H1 (cell line): Measurements from ENCODE around the gene PCDHA12. TPM values are rescaled to one million over a fixed set of nuclear protein-coding genes. Genes with fewer than 3 reads are reported as not detected.

ENCODE experiments used
- CTCF ChIA-PET: fragments of 300-600 bp; sonication (Branson Sonifier 250); formaldehyde crosslinking; loops from one replicate; lab custom pipeline; 2021; ENCODE audit not compliant: partially characterized antibody; lab: Charles Lee
- POLR2A ChIA-PET: fragments of 300-600 bp; sonication (Branson Sonifier 250); formaldehyde crosslinking; loops from one replicate; lab custom pipeline; 2021; ENCODE audit warnings: inconsistent platforms; ENCODE audit not compliant: partially characterized antibody; lab: Charles Lee
- DNase-seq, 2 experiments: peaks; one replicate each; pipeline versions ENCODE4 v3.0.0 to v3.0.0-alpha.2; 2010 to 2022; ENCODE audit warnings: low spot score in 2 of 2, low read depth in 1 of 2, mixed read lengths in 1 of 2
- FAIRE-seq: peaks from 2 replicates; lab custom pipeline; 2011; peaks lifted over from hg19 to GRCh38; lab: Jason Lieb, UNC
- H2AFZ ChIP-seq: 2 replicates; pipeline ENCODE4 v1.8.1; 2012; ENCODE audit warnings: low read length, inconsistent platforms
- H2AK5ac ChIP-seq: 2 replicates; pipeline ENCODE4 v1.6.1; 2013; ENCODE audit warnings: low read depth, low read length
- H2BK120ac ChIP-seq: replicated peaks from 2 replicates; pipeline ENCODE3; 2013; ENCODE audit warnings: low read depth, low read length, inconsistent platforms
- H2BK12ac ChIP-seq: 2 replicates; pipeline ENCODE4 v1.6.1; 2013; ENCODE audit warnings: low read depth, low read length
- H2BK15ac ChIP-seq: 2 replicates; pipeline ENCODE4 v1.6.1; 2013; ENCODE audit warnings: low read length
- H2BK20ac ChIP-seq: 2 replicates; pipeline ENCODE4 v1.6.1; 2013; ENCODE audit warnings: low read length
- H2BK5ac ChIP-seq: 2 replicates; pipeline ENCODE4 v1.6.1; 2013; ENCODE audit warnings: low read depth, low read length
- H3K14ac ChIP-seq: 2 replicates; pipeline ENCODE4 v1.6.1; 2013; ENCODE audit warnings: inconsistent platforms; ENCODE audit not compliant: insufficient read length
- H3K18ac ChIP-seq: 2 replicates; pipeline ENCODE4 v1.6.1; 2013; ENCODE audit warnings: low read length; ENCODE audit errors: extremely low read depth
- H3K23ac ChIP-seq: 2 replicates; pipeline ENCODE4 v1.6.1; 2013; ENCODE audit warnings: inconsistent platforms; ENCODE audit not compliant: insufficient read length
- H3K23me2 ChIP-seq: 2 replicates; pipeline ENCODE4 v1.6.1; 2013; ENCODE audit warnings: low read depth, low read length
- H3K27ac ChIP-seq: 2 replicates; pipeline ENCODE4 v1.6.1; 2011; ENCODE audit warnings: low read depth, low read length, inconsistent platforms
- H3K27me3 ChIP-seq, 4 experiments: replicated peaks in 1 of 4; 1 replicate in 1 of 4; 2 replicates in 3 of 4; pipeline versions ENCODE4 v1.6.1 to v1.8.1; 2011 to 2013; ENCODE audit warnings: low read length in 3 of 4, mild to moderate bottlenecking in 3 of 4, inconsistent platforms in 2 of 4, mixed read lengths in 2 of 4, moderate library complexity in 1 of 4; ENCODE audit not compliant: control insufficient read depth in 3 of 4, insufficient read depth in 3 of 4; ENCODE audit errors: extremely low read depth in 1 of 4
- H3K36me3 ChIP-seq, 4 experiments: 2 replicates each; pipeline versions ENCODE4 v1.6.1 to v1.8.1; 2011 to 2013; ENCODE audit warnings: mild to moderate bottlenecking in 4 of 4, low read length in 3 of 4, moderate library complexity in 2 of 4, control low read depth in 1 of 4, inconsistent platforms in 1 of 4; ENCODE audit not compliant: insufficient read depth in 4 of 4, control insufficient read depth in 2 of 4
- H3K4ac ChIP-seq: replicated peaks from 2 replicates; pipeline ENCODE3; 2013; ENCODE audit warnings: low read length, low read depth, mixed read lengths, inconsistent platforms; ENCODE audit not compliant: insufficient read length
- H3K4me1 ChIP-seq, 4 experiments: replicated peaks in 1 of 4; 1 replicate in 1 of 4; 2 replicates in 3 of 4; pipeline versions ENCODE4 v1.6.1 to v1.8.1; 2011 to 2013; ENCODE audit warnings: low read length in 3 of 4, inconsistent platforms in 2 of 4, mixed read lengths in 1 of 4; ENCODE audit not compliant: insufficient read depth in 4 of 4, control insufficient read depth in 3 of 4
- H3K4me2 ChIP-seq, 2 experiments: 2 replicates each; pipeline versions ENCODE4 v1.6.1 to v1.8.1; 2011 to 2013; ENCODE audit warnings: low read depth in 2 of 2, low read length in 2 of 2, control low read depth in 1 of 2, inconsistent platforms in 1 of 2, mild to moderate bottlenecking in 1 of 2; ENCODE audit not compliant: insufficient read depth in 1 of 2
- H3K4me3 ChIP-seq, 4 experiments: fragments of 200-600, 300-600 bp in 1 of 4; sonication (generic), shearing (Covaris generic), sonication (Bioruptor Twin) in 1 of 4; 2 replicates each; pipeline versions ENCODE4 v1.5.1 to v1.8.1; 2011 to 2016; ENCODE audit warnings: low read length in 4 of 4, low read depth in 3 of 4, control low read depth in 2 of 4, inconsistent platforms in 2 of 4, mild to moderate bottlenecking in 2 of 4, mixed read lengths in 1 of 4, moderate library complexity in 1 of 4; ENCODE audit not compliant: insufficient read depth in 2 of 4; ENCODE audit errors: extremely low read depth in 1 of 4
- H3K56ac ChIP-seq: replicated peaks from 2 replicates; pipeline ENCODE3; 2013; ENCODE audit warnings: low read depth, mild to moderate bottlenecking, mixed read lengths, low read length, inconsistent platforms; ENCODE audit not compliant: insufficient read length
- H3K79me1 ChIP-seq: 2 replicates; pipeline ENCODE4 v1.6.1; 2013; ENCODE audit warnings: low read depth, low read length, control low read depth
- H3K79me2 ChIP-seq, 2 experiments: 2 replicates each; pipeline versions ENCODE4 v1.6.1 to v1.8.1; 2012 to 2013; ENCODE audit warnings: low read length in 2 of 2, mild to moderate bottlenecking in 2 of 2, inconsistent platforms in 1 of 2; ENCODE audit not compliant: insufficient read depth in 2 of 2, control insufficient read depth in 1 of 2
- H3K9ac ChIP-seq, 4 experiments: replicated peaks in 1 of 4; 1 replicate in 1 of 4; 2 replicates in 3 of 4; pipeline versions ENCODE4 v1.6.1 to v1.8.1; 2011 to 2013; ENCODE audit warnings: low read depth in 3 of 4, low read length in 3 of 4, control low read depth in 2 of 4, mild to moderate bottlenecking in 2 of 4, moderate library complexity in 2 of 4, inconsistent platforms in 1 of 4; ENCODE audit errors: extremely low read depth in 1 of 4
- H3K9me3 ChIP-seq, 2 experiments: 2 replicates each; pipeline versions ENCODE4 v1.6.1 to v1.8.1; 2012 to 2013; ENCODE audit warnings: mild to moderate bottlenecking in 2 of 2, moderate library complexity in 2 of 2, control low read depth in 1 of 2, inconsistent platforms in 1 of 2, low read depth in 1 of 2, low read length in 1 of 2, mixed read lengths in 1 of 2; ENCODE audit not compliant: insufficient read depth in 2 of 2
- H4K20me1 ChIP-seq, 2 experiments: replicated peaks in 1 of 2; 2 replicates each; pipeline versions ENCODE3 to v1.8.1; 2011 to 2013; ENCODE audit warnings: inconsistent platforms in 2 of 2, low read length in 2 of 2, mild to moderate bottlenecking in 1 of 2; ENCODE audit not compliant: insufficient read depth in 2 of 2, control insufficient read depth in 1 of 2
- H4K5ac ChIP-seq: 2 replicates; pipeline ENCODE4 v1.6.1; 2013; ENCODE audit warnings: low read length, low read depth, mixed read lengths, inconsistent platforms; ENCODE audit not compliant: insufficient read length
- H4K8ac ChIP-seq: 2 replicates; pipeline ENCODE4 v1.8.0; 2013; ENCODE audit warnings: mild to moderate bottlenecking, moderate library complexity, low read length, inconsistent platforms; ENCODE audit not compliant: insufficient read depth; ENCODE audit errors: extremely low read depth
- H4K91ac ChIP-seq: replicated peaks from 2 replicates; pipeline ENCODE3; 2013; ENCODE audit warnings: low read length, mixed read lengths, inconsistent platforms; ENCODE audit not compliant: insufficient read length
- ATF3 ChIP-seq: IDR thresholded peaks from 2 replicates; pipeline ENCODE4 v1.6.1; 2011; ENCODE audit warnings: low read depth, mild to moderate bottlenecking, low read length; ENCODE audit not compliant: insufficient read depth
- CHD1 ChIP-seq: IDR thresholded peaks from 2 replicates; pipeline ENCODE4 v1.6.1; 2012; ENCODE audit warnings: low read depth, low read length, improper control_type of control experiment
- CHD2 ChIP-seq: IDR thresholded peaks from 2 replicates; pipeline ENCODE4 v1.6.1; 2012; ENCODE audit warnings: low read length, improper control_type of control experiment
- CTBP2 ChIP-seq: IDR thresholded peaks from 2 replicates; pipeline ENCODE4 v1.7.0; 2011; ENCODE audit warnings: borderline replicate concordance, mild to moderate bottlenecking, moderate library complexity, mixed read lengths, low read length; ENCODE audit not compliant: insufficient read depth, insufficient read length
- GTF2F1 ChIP-seq: IDR thresholded peaks from 2 replicates; pipeline ENCODE4 v1.6.1; 2012; ENCODE audit warnings: low read depth, low read length, improper control_type of control experiment, borderline replicate concordance
- PHF8 ChIP-seq: fragments of 200-600 bp; sonication (generic); conservative IDR thresholded peaks from 2 replicates; pipeline ENCODE4 v1.7.1; 2012; ENCODE audit warnings: low read depth, mild to moderate bottlenecking, inconsistent platforms, low read length, moderate library complexity
- TBP ChIP-seq: IDR thresholded peaks from 2 replicates; pipeline ENCODE4 v1.6.1; 2011; ENCODE audit warnings: low read depth, low read length, improper control_type of control experiment
- WGBS, 2 experiments: shearing (Covaris generic) in 1 of 2; methylation state at CpG; one replicate each; pipeline versions ENCODE4 v1.1.6 to v1.1.7; 2013 to 2015; ENCODE audit warnings: low lambda C conversion rate in 2 of 2, mixed read lengths in 2 of 2, inconsistent platforms in 1 of 2, low coverage in 1 of 2, missing lambda C conversion rate in 1 of 2; ENCODE audit not compliant: insufficient replicate concordance in 2 of 2, insufficient coverage in 1 of 2, insufficient read length in 1 of 2; ENCODE audit errors: extremely low coverage in 1 of 2, missing lambda C conversion rate in 1 of 2; 5-methylcytosine and 5-hydroxymethylcytosine counted together
- polyA plus RNA-seq, 7 experiments: library from polyadenylated mRNA; depleted of rRNA in 3 of 7; stranded (reverse) in 5 of 7; unstranded in 2 of 7; fragments of >200 nt in 5 of 7; fragments of 200-250 nt in 2 of 7; gene quantifications; 1 replicate in 5 of 7; 2 replicates in 1 of 7; 4 replicates in 1 of 7; pipeline versions ENCODE4 v1.2.1 to v1.2.3, GENCODE V29; 2011 to 2013; ENCODE audit warnings: missing spikeins in 2 of 7, mixed read lengths in 2 of 7
- total RNA-seq: library from RNA; stranded (reverse); fragmentation: NEBNext Ultra II Directional; extraction: Animal tissue kit (Norgen Biotek cat#: 25700); gene quantifications from 2 replicates; pipeline ENCODE4 v1.2.1, GENCODE V29; 2021

Gene PCDHA12
- total and polyA plus RNA-seq, 2 of the 8 experiments (the other 6 are each of a cell fraction or from before 2014, with no cell fraction given) = 4.2 to 9.3 TPM

DNA sequence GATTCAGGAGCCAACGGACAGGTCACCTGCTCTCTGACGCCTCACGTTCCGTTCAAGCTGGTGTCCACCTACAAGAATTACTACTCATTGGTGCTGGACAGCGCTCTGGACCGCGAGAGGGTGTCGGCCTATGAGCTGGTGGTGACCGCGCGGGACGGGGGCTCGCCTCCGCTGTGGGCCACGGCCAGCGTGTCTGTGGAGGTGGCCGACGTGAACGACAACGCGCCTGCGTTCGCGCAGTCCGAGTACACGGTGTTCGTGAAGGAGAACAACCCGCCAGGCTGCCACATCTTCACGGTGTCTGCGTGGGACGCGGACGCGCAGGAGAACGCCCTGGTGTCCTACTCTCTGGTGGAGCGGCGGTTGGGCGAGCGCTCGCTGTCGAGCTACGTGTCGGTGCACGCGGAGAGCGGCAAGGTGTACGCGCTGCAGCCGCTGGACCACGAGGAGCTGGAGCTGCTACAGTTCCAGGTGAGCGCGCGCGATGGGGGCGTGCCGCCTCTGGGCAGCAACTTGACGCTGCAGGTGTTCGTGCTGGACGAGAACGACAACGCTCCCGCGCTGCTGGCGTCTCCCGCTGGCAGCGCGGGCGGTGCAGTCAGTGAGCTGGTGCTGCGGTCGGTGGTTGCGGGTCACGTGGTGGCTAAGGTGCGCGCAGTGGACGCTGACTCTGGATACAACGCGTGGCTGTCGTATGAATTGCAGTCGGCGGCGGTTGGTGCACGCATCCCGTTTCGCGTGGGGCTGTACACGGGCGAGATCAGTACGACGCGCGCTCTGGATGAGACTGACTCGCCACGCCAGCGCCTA, 17.7 kb upstream of the PCDHA12 start:
- no peak overlapping the region for H3K23ac ChIP-seq
- no peak overlapping the region for H3K4ac ChIP-seq
- peaks cover 0 to 10% (median 2%) of the 10 kb centered on the region in 4 experiments; a peak in 3 of 8 replicates for H3K36me3 ChIP-seq
- H3K27ac ChIP-seq = no peak overlapping the region
- no peak overlapping the region for H3K9ac ChIP-seq
- no peaks in the 10 kb centered on the region for H4K20me1 ChIP-seq
- TF ChIP-seq TBP (no peak), CHD2 (no peak), ATF3 (no peak), CHD1 (no peak), GTF2F1 (no peak), CTBP2 (no peak), PHF8 (no peak)
- H2BK5ac ChIP-seq = no peak overlapping the region
- no peaks in the 10 kb centered on the region for H3K79me2 ChIP-seq
- no peak overlapping the region for H2BK12ac ChIP-seq
- no peak overlapping the region for H4K5ac ChIP-seq
- H3K14ac ChIP-seq = no peak overlapping the region
- no peaks in the 10 kb centered on the region for H3K27me3 ChIP-seq
- no peak overlapping the region; a peak in 1 of 4 replicates for H3K4me2 ChIP-seq
- FAIRE-seq (no peak), DNase-seq (no peak)
- H3K9me3 ChIP-seq = peaks cover 6 to 17% of the 10 kb centered on the region in 2 experiments; a peak in 2 of 4 replicates
- H4K8ac ChIP-seq = no peak overlapping the region
- CTCF ChIA-PET = interaction anchor here (0.9 to 3.4 kb wide), 13 partner anchors 11 to 333 kb away, joined by 3 to 23 read pairs (median 4); partner anchors contain the start of genes PCDHA11, PCDHA12, PCDHA4 and PCDHA6
- no peak overlapping the region for H3K4me3 ChIP-seq
- no peak overlapping the region for H2AFZ ChIP-seq
- 93% methylated on average over 14 of the region's 94 CpGs; no CpG with 5 or more reads in 1 of the 2 experiments for WGBS, 2 experiments
- H2BK15ac ChIP-seq = no peak overlapping the region
- H3K79me1 ChIP-seq = no peaks in the 10 kb centered on the region
- no peak overlapping the region for H2BK120ac ChIP-seq
- POLR2A ChIA-PET = interaction anchor here (1.6 to 2.1 kb wide), 2 partner anchors 13 to 18 kb away, joined by 4 to 7 read pairs; no protein-coding TSS in a partner anchor
- H2AK5ac ChIP-seq = no peak overlapping the region
- H2BK20ac ChIP-seq = no peak overlapping the region
- no peak overlapping the region for H4K91ac ChIP-seq
- no peaks in the 10 kb centered on the region for H3K4me1 ChIP-seq
- no peak overlapping the region for H3K18ac ChIP-seq
- no peaks in the 10 kb centered on the region for H3K23me2 ChIP-seq
- H3K56ac ChIP-seq = no peak overlapping the region
